B cell (primary cell): ENCODE results near the gene TMEM134. TPM values are rescaled to one million over a fixed set of nuclear protein-coding genes. Genes with fewer than 3 reads are reported as not detected.

Source experiments
- ATAC-seq: fragments of 200-7000 bp; cut with Tn5 transposase; one replicate; pipeline ENCODE4 v1.10.0; 2021; ENCODE audit warnings: low read depth, mild to moderate bottlenecking, moderate number of reproducible peaks, moderate library complexity
- CTCF ChIA-PET: fragments of 350-600 bp; sonication (Branson Sonifier 250); formaldehyde crosslinking; loops from one replicate; lab custom pipeline; 2021; ENCODE audit warnings: antibody characterized with exemption, inconsistent platforms; lab: Charles Lee
- POLR2A ChIA-PET: fragments of 350-600 bp; sonication (Branson Sonifier 250); formaldehyde crosslinking; loops from one replicate; lab custom pipeline; 2021; ENCODE audit warnings: antibody characterized with exemption; lab: Charles Lee
- DNase-seq: peaks from one replicate; pipeline ENCODE4 v3.0.0; 2013
- H2AFZ ChIP-seq: 2 replicates; pipeline ENCODE4 v1.6.1; 2012; ENCODE audit warnings: mild to moderate bottlenecking, low read depth, low read length; ENCODE audit not compliant: insufficient read depth, poor library complexity, severe bottlenecking
- H3K27ac ChIP-seq, 2 donors: 1 replicate in 1 of 2; 2 replicates in 1 of 2; pipeline ENCODE4 v1.5.1; 2012 to 2013; ENCODE audit warnings: low read length in 2 of 2, mild to moderate bottlenecking in 2 of 2, moderate library complexity in 1 of 2
- H3K27me3 ChIP-seq, 4 experiments: fragments of 200-600 bp in 1 of 4; sonication (generic) in 1 of 4; replicated peaks in 1 of 4; 1 replicate in 2 of 4; 2 replicates in 2 of 4; pipeline versions ENCODE4 v1.6.1 to v1.7.0; 2013 to 2016; ENCODE audit warnings: low read length in 3 of 4, mild to moderate bottlenecking in 2 of 4, mixed read lengths in 1 of 4, moderate library complexity in 1 of 4; ENCODE audit not compliant: insufficient read depth in 4 of 4, control insufficient read depth in 3 of 4; ENCODE audit errors: control extremely low read depth in 1 of 4
- H3K36me3 ChIP-seq, 2 experiments: replicated peaks in 1 of 2; 1 replicate in 1 of 2; 2 replicates in 1 of 2; pipeline versions ENCODE4 v1.6.1 to v1.7.1; 2013; ENCODE audit warnings: low read length in 1 of 2; ENCODE audit not compliant: insufficient read depth in 2 of 2, control insufficient read depth in 1 of 2; ENCODE audit errors: control extremely low read depth in 1 of 2, extremely low read depth in 1 of 2
- H3K4me1 ChIP-seq, 2 donors: fragments of 200-600 bp in 1 of 2; sonication (generic) in 1 of 2; 1 replicate in 1 of 2; 2 replicates in 1 of 2; pipeline versions ENCODE4 v1.5.1 to v1.6.1; 2013 to 2017; ENCODE audit warnings: low read length in 2 of 2; ENCODE audit not compliant: control insufficient read depth in 2 of 2, insufficient read depth in 2 of 2
- H3K4me2 ChIP-seq: replicated peaks from 2 replicates; pipeline ENCODE3; 2012; ENCODE audit warnings: mild to moderate bottlenecking, low read depth, low read length; ENCODE audit not compliant: poor library complexity, severe bottlenecking
- H3K4me3 ChIP-seq, 5 experiments: fragments of 200-600 bp in 1 of 5; sonication (generic) in 1 of 5; 1 replicate in 3 of 5; 2 replicates in 2 of 5; pipeline versions ENCODE4 v1.5.1 to v1.7.0; 2011 to 2016; ENCODE audit warnings: low read length in 4 of 5, mild to moderate bottlenecking in 4 of 5, low read depth in 2 of 5, control low read depth in 1 of 5, moderate library complexity in 1 of 5; ENCODE audit not compliant: insufficient read depth in 1 of 5; ENCODE audit errors: control extremely low read depth in 1 of 5, extremely low read depth in 1 of 5
- H3K79me2 ChIP-seq: fragments of 200-600 bp; sonication (generic); one replicate; pipeline ENCODE4 v1.6.0; 2016; ENCODE audit warnings: low read length; ENCODE audit not compliant: control insufficient read depth, insufficient read depth
- H3K9ac ChIP-seq: fragments of 200-600 bp; sonication (generic); 2 replicates; pipeline ENCODE4 v1.6.1; 2017; ENCODE audit warnings: mild to moderate bottlenecking, low read length, moderate library complexity
- H3K9me3 ChIP-seq, 3 donors: one replicate each; pipeline versions ENCODE4 v1.6.1 to v1.7.1; 2013; ENCODE audit warnings: low read length in 2 of 3; ENCODE audit not compliant: control insufficient read depth in 2 of 3, insufficient read depth in 1 of 3; ENCODE audit errors: control extremely low read depth in 1 of 3
- H4K20me1 ChIP-seq: 2 replicates; pipeline ENCODE4 v1.6.0; 2012; ENCODE audit warnings: mild to moderate bottlenecking, low read length; ENCODE audit not compliant: insufficient read depth, control insufficient read depth, poor library complexity, severe bottlenecking
- H3K27ac Mint-ChIP-seq: one replicate; pipeline ENCODE4 v1.8.0; 2021; ENCODE audit warnings: mixed read lengths
- H3K27me3 Mint-ChIP-seq: one replicate; pipeline ENCODE4 v1.8.0; 2021; ENCODE audit warnings: mixed read lengths
- H3K4me1 Mint-ChIP-seq: one replicate; pipeline ENCODE4 v1.8.0; 2021; ENCODE audit warnings: mixed read lengths
- H3K4me3 Mint-ChIP-seq: one replicate; pipeline ENCODE4 v1.8.0; 2021; ENCODE audit warnings: mixed read lengths
- H3K9me3 Mint-ChIP-seq: one replicate; pipeline ENCODE4 v1.8.0; 2022; ENCODE audit warnings: mixed read lengths; ENCODE audit not compliant: insufficient read depth
- EZH2 ChIP-seq: IDR thresholded peaks from 2 replicates; pipeline ENCODE4 v1.6.1; 2012; ENCODE audit warnings: borderline replicate concordance, low read depth, mild to moderate bottlenecking, moderate library complexity, low read length; ENCODE audit not compliant: insufficient read depth, poor library complexity, severe bottlenecking
- WGBS: methylation state at CpG from one replicate; pipeline ENCODE4 v1.1.5; 2013; ENCODE audit warnings: missing lambda C conversion rate; ENCODE audit not compliant: insufficient coverage; 5-methylcytosine and 5-hydroxymethylcytosine counted together
- intact Hi-C: fragments of 100-400 bp; cut with micrococcal nuclease; formaldehyde crosslinking; loops from one replicate; pipeline ENCODE4 v1.10.0; 2022
- polyA plus RNA-seq: library from polyadenylated mRNA; depleted of rRNA; stranded (reverse); fragments of >200 nt; gene quantifications from 2 replicates; pipeline ENCODE4 v1.2.3, GENCODE V29; 2012
- total RNA-seq, 2 donors: library from RNA; stranded (reverse); fragments of 120-200 nt in 1 of 2; gene quantifications; 1 replicate in 1 of 2; 2 replicates in 1 of 2; pipeline versions ENCODE4 v1.2.3 to v1.2.4, GENCODE V29; 2013 to 2022
- TF ChIP-seq, protein P1 (sequence below): fragments of 200-600 bp; IDR thresholded peaks from one replicate; pipeline ENCODE4 v1.8.0; 2022; ENCODE audit warnings: antibody characterized with exemption, mild to moderate bottlenecking

TMEM134 gene
- total and polyA plus RNA-seq, 2 donors (not counting 1 experiment from before 2014, with no cell fraction given), result 167 to 197 TPM

DNA sequence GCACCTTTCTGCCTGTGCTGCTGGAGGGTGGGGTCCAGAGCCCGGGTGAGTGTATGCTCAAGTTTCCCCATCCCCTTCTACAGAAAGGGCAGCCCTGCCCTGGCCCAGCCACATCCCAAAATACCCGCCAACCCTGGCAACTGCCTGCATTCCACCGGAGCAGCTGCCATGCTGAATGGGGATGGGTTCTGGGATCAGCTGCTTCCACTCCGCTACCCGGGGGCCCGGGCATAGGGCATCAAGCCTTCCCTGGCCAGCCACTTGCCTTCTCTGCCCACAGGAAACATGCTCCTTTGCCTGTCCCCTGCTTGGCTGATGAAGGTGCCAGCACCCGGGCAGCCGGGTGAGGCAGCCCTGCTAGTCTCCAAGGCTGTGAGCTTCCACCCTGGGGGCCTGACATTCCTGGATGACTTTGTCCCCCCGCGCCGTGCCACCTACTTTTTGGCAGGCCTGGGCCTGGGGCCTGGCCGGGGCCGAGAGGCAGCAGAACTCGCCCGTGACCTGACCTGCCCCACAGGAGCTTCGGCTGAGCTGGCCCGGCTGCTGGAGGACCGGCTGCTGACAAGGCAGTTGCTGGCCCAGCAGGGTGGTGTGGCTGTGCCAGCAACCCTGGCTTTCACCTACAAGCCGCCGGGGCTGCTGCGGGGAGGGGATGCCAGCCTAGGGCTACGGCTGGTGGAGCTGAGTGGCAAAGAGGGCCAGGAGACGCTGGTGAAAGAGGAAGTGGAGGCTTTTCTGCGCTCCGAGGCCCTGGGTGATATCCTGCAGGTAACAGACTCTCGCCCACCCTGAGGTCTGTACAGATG is 50.4 kb downstream of the TMEM134 start:
- 10% methylated on average over 25 of the region's 26 CpGs for WGBS
- Mint-ChIP-seq H3K4me1 (peaks cover 57% of the 10 kb centered on the region), H3K27me3 (no peaks in the 10 kb centered on the region), H3K9me3 (no peaks in the 10 kb centered on the region), H3K4me3 (peak overlapping the region; percentile 83), H3K27ac (peak overlapping the region; percentile 91)
- no peaks in the 10 kb centered on the region for H3K36me3 ChIP-seq
- peak overlapping the region; percentile 95 for H3K4me2 ChIP-seq
- ATAC-seq, result peak; percentile 38
- peak overlapping the region in 4 of 5 experiments; percentile 28 to 49 (median 38) for H3K4me3 ChIP-seq
- peaks cover 22% of the 10 kb centered on the region for H3K79me2 ChIP-seq
- ChIA-PET CTCF (interaction anchor here (0.6 to 10.4 kb wide), 16 partner anchors 11 to 73 kb away, joined by 3 to 121 read pairs (median 4); partner anchors contain the start of genes AIP, POLD4, PPP1CA and PTPRCAP), POLR2A (interaction anchor here (0.5 to 10.7 kb wide), 15 partner anchors 7 to 1910 kb away, joined by 3 to 195 read pairs (median 15); partner anchors contain the start of genes PPP1CA, PTPRCAP, RAD9A and RPS6KB2)
- peak overlapping the region; percentile 53 for H2AFZ ChIP-seq
- TF ChIP-seq, protein P1, sequence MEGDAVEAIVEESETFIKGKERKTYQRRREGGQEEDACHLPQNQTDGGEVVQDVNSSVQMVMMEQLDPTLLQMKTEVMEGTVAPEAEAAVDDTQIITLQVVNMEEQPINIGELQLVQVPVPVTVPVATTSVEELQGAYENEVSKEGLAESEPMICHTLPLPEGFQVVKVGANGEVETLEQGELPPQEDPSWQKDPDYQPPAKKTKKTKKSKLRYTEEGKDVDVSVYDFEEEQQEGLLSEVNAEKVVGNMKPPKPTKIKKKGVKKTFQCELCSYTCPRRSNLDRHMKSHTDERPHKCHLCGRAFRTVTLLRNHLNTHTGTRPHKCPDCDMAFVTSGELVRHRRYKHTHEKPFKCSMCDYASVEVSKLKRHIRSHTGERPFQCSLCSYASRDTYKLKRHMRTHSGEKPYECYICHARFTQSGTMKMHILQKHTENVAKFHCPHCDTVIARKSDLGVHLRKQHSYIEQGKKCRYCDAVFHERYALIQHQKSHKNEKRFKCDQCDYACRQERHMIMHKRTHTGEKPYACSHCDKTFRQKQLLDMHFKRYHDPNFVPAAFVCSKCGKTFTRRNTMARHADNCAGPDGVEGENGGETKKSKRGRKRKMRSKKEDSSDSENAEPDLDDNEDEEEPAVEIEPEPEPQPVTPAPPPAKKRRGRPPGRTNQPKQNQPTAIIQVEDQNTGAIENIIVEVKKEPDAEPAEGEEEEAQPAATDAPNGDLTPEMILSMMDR, result no peak
- no peak for TF ChIP-seq EZH2
- peak overlapping the region; percentile 43 to 71 for H3K27ac ChIP-seq
- peak; percentile 89 for DNase-seq
- peaks cover 60 to 71% of the 10 kb centered on the region in 2 donors for H3K4me1 ChIP-seq
- H3K9me3 ChIP-seq, result no peaks in the 10 kb centered on the region
- peak overlapping the region; percentile 40 for H3K9ac ChIP-seq
- intact Hi-C loops, result loop anchor here (1.0 kb wide), 2 partner anchors 9 to 10 kb away; partner anchors contain the start of gene RPS6KB2
- H3K27me3 ChIP-seq, result no peaks in the 10 kb centered on the region
- H4K20me1 ChIP-seq, result no peaks in the 10 kb centered on the region
